Renal cortex interstitium (tissue), 11 donors: Measurements from ENCODE around the gene FAM184A. TPM values are rescaled to one million over a fixed set of nuclear protein-coding genes. Genes with fewer than 3 reads are reported as not detected.
A peak's percentile ranks its signal among the peaks of the same experiment; 100 is the strongest.
"Not testable (repeated sequence)": the region's sequence is repeated elsewhere in the genome, so short reads cannot be mapped to it uniquely, and the experiment has no call there.

ENCODE experiments used
- DNase-seq, 11 donors: peaks; one replicate each; pipeline ENCODE4 v3.0.0-alpha.2; 2013; ENCODE audit warnings: low read depth in 9 of 11, low spot score in 4 of 11; ENCODE audit errors: extremely low read depth in 1 of 11
- polyA plus RNA-seq, 3 donors: library from polyadenylated mRNA; unstranded; fragments of 120-200 nt; gene quantifications; one replicate each; pipeline ENCODE4 v1.2.1, GENCODE V29; 2013; ENCODE audit not compliant: insufficient read length in 3 of 3

FAM184A gene
- polyA plus RNA-seq, 3 donors = 8.4 to 12.3 (median 11.4) TPM

DNA sequence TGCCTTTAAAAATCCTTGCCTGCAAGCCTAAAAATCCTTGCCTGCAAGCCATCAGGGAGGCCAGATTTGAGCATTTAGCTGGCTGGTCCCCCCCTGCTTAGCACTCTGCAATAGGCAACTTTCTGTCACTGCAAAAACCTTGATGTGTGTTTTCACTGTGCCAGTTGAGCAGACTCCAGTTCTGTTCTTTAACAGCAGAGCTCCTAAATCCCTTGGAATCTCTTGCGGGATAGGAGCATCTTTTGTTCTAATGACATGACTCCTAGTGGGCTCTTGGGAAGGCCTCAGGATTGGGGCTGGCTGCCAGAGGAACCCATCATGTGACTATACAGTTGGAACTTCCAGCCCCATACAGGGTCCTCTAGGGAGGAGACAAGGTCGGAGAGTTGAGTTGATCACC lies 50.4 kb downstream of the FAM184A start:
- DNase-seq = no peak

DNA sequence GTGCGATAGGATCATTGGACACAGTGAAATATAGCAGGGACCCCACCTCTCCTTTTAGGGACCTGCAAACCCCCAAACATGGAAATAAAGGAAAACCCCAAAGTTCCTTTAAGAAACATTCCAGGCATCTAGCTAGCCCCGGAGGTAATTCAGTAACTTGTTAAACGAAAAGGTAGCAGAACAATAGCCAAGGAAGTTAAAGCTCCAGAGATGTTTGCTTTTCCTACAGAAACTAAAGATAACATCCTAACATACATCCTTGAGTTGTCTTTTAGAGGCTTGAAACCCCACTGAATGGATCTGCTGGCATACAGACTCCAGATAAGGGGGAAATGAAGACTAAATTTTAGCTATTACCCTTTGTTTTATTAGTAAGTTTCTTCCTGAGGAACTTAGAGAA lies 51.0 kb downstream of the FAM184A start:
- DNase-seq = no peak

GRCh38 chr6:119026822-119027221 lies 51.6 kb downstream of the FAM184A start:
- no peak for DNase-seq

- no peak for DNase-seq
Measured at GRCh38 chr6:119025793-119026192, 52.7 kb downstream of the FAM184A start.

DNA sequence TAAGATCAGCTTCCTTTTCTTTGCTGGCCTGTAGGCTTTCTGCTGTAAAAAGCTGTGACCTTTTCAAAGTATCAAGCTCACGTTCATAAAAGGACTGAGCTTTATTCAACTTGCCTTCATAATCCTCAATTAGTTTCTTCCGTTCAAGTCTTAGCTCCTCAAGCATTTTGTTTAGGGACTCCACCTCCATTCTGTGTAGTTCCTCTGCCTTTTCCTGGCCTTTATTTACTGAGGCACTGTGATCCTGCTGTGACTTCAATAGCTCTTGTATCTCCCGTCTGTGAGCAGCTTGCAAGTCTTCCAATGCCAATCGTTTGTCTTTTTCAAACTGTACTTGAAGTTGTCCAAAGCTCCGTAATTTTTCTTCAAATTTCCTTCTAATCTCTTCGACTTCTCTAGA lies 54.4 kb downstream of the FAM184A start:
- DNase-seq = no peak

- DNase-seq = no peak
Measured at GRCh38 chr6:119022796-119023195, 55.7 kb downstream of the FAM184A start.

GRCh38 chr6:119020597-119021561 lies 57.6 kb downstream of the FAM184A start:
- DNase-seq = no peak

DNA sequence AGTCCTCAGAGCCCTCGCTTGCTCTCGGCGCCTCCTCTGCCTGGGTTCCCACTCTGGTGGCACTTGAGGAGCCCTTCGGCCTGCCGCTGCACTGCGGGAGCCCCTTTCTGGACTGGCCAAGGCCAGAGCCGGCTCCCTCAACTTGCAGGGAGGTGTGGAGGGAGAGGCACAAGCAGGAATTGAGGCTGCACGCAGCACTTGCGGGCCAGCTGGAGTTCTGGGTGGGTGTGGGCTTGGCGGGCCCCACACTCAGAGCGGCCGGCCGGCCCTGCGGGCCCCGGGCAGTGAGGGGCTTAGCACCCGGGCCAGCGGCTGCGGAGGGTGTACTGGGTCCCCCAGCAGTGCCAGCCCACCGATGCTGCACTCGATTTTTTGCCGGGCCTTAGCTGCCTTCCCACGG lies 63.3 kb downstream of the FAM184A start:
- DNase-seq = not testable (repeated sequence)

DNA sequence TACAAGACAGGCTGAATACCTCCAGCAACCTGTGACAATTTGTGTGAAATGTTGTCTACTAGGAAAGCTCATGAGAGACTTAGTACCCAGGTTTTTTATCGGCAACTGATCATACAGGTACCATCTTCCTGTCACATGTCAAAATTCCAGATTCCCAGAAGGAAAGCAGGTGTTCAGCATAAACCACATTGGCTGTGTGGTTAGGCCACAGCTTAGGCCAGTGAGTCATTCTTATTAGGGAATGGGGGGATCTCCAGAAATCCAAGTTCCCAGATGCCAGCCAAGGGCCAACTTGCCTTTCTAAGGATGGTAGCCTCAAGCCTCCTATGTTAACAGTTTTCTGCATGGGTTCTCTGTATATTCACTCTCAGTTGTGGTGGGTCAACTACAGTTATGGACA lies 65.9 kb downstream of the FAM184A start:
- DNase-seq = no peak

GRCh38 chr6:119009266-119009665 lies 69.2 kb downstream of the FAM184A start:
- not testable (repeated sequence) for DNase-seq

- no peak for DNase-seq
Measured at GRCh38 chr6:119006974-119007373, 71.5 kb downstream of the FAM184A start.

DNA sequence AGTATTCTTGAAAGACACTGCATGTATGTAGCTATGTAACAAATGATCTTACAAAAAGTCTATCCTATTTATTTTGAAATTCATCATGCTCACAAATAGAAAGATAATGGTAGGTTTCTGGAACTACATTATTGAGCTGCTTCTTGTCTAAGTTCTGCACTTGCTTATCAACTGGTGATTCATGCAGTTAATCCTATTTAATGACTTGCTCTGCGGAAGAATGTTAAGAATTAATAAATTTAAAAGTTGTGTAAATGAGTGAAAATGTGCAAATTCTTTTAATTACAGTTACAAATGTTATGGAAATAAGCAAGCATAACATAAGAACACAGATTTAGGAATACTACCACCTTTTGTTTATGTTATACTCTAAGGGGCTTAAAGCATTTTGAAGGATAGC lies 76.4 kb downstream of the FAM184A start:
- no peak for DNase-seq

DNA sequence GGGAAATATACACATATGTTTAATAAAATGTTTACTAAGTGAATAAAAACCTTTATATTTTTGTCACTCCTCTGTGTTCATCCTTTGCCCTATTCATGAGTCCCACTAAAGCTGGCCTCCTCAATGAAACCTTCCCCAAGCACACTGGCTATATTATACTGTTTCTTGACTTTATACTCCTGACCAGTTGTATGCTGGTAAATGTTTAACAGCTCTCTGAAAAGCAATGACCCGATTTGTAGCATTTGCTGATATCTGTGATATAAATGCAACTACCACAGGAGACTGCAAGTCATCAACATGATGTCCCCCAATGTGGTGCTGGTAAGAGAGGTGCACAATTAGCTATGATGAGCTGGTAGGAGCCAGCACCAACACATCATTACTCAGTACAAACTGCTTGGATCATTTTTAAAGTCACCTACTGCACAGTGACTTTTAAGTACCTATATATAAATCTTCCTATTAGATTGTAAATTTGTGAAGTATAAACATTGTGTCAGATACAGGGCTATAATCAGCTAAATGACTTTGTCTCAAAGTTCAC lies 78.9 kb downstream of the FAM184A start:
- peak in 1 of 11 donors; percentile 0 for DNase-seq

- not testable (repeated sequence) for DNase-seq
Measured at GRCh38 chr6:118997426-118997825, 81.0 kb downstream of the FAM184A start.

DNA sequence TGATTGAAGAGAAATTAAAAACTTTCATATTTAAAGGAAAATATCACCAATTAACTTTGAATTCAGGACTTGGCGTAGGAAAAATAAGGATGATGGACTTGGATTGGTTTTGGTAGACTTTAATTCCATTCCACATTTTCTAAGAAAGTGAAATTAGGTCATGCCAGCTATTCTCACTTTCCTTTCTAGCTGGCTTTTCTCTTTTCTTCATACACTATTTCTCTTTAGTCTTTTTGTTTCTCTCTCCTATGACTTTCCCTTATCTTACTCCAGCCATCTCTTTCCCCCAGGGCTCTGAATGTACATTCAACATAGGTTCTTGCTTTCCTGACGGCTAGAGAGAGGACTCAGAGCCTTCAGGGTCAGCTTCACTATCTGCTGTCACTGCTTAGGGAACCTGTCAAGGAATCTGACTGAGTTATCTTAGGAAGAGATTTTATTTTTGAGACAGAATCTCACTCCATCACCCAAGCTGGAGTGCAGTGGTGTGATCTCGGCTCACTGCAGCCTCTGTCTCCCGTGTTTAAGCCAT lies 82.1 kb downstream of the FAM184A start:
- DNase-seq = no peak

DNA sequence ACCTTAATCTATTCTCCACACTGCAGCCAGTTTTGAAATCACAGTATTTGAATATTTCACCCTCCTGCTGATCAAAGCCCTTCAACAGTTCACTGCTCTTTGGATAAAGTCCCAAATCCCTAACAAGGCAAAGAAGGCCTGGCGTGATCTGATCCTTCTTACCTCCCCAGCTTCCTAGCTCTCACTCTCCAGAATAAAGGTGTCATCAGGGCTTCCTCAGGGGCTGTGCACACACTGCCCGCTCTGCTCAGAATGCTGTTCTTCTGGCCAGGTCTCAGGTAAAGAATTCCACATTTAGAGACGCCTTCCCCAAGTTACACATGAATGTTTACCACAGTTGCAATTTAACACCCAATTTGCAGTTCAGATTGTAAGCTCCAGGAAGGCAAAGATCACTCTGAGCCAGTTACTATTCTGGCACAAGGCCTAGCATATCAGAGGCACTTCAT lies 84.6 kb downstream of the FAM184A start:
- no peak for DNase-seq

- DNase-seq = no peak
Measured at GRCh38 chr6:118993358-118993757, 85.1 kb downstream of the FAM184A start.

DNA sequence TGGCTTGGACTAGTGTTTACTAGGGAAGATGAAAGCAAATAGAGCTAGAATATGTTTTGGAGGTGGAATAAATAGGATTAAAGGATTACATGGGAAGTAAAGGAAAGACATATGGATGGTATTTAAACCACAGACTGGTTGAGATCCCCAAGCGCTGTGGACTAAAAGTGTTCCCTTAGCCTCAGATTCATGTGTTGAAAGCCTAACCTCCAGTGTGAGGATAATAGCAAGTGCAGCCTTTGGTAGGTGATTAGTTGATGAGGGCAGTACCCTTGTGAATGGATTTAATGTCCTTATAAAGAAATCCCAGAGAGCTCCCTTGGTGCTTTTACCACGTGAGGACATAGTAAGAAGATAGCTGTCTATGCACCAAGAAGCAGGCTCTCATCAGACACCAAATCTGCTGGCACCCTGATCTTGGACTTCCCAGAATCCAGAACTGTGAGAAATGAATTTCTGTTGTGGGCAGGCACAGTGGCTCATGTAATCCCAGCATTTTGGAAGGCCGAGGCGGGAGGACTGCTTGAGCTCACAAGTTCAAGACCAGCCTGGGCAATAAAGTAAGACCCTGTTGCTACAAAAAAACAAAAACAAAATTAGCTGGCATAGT lies 86.2 kb downstream of the FAM184A start:
- DNase-seq = no peak

DNA sequence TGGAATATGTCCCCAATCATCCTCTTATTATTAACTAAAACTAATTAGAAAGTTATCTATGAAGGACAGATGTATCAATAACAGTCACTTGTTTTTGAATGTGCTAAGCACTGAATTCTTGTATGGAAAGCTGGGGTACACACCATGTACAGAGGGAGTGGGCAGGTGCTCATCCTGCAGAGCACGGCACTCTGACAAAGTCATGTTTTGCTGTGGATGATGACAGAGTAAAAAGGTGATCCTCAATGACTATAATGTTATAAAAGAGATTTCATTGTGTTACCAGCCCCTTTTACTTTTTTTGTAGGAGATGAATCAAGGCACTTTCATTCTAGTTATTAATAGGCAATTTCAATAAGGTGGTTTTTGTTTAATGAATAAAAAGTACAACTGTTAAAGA lies 92.2 kb downstream of the FAM184A start:
- DNase-seq = no peak
